H1 (cell line): ENCODE results near the gene LAYN. TPM values are rescaled to one million over a fixed set of nuclear protein-coding genes. Genes with fewer than 3 reads are reported as not detected.

Experiments used
- CTCF ChIA-PET: fragments of 300-600 bp; sonication (Branson Sonifier 250); formaldehyde crosslinking; loops from one replicate; lab custom pipeline; 2021; ENCODE audit not compliant: partially characterized antibody; lab: Charles Lee
- POLR2A ChIA-PET: fragments of 300-600 bp; sonication (Branson Sonifier 250); formaldehyde crosslinking; loops from one replicate; lab custom pipeline; 2021; ENCODE audit warnings: inconsistent platforms; ENCODE audit not compliant: partially characterized antibody; lab: Charles Lee
- DNase-seq, 2 experiments: peaks; one replicate each; pipeline versions ENCODE4 v3.0.0 to v3.0.0-alpha.2; 2010 to 2022; ENCODE audit warnings: low spot score in 2 of 2, low read depth in 1 of 2, mixed read lengths in 1 of 2
- FAIRE-seq: peaks from 2 replicates; lab custom pipeline; 2011; peaks lifted over from hg19 to GRCh38; lab: Jason Lieb, UNC
- H2AFZ ChIP-seq: 2 replicates; pipeline ENCODE4 v1.8.1; 2012; ENCODE audit warnings: low read length, inconsistent platforms
- H2AK5ac ChIP-seq: 2 replicates; pipeline ENCODE4 v1.6.1; 2013; ENCODE audit warnings: low read depth, low read length
- H2BK120ac ChIP-seq: replicated peaks from 2 replicates; pipeline ENCODE3; 2013; ENCODE audit warnings: low read depth, low read length, inconsistent platforms
- H2BK12ac ChIP-seq: 2 replicates; pipeline ENCODE4 v1.6.1; 2013; ENCODE audit warnings: low read depth, low read length
- H2BK15ac ChIP-seq: 2 replicates; pipeline ENCODE4 v1.6.1; 2013; ENCODE audit warnings: low read length
- H2BK20ac ChIP-seq: 2 replicates; pipeline ENCODE4 v1.6.1; 2013; ENCODE audit warnings: low read length
- H2BK5ac ChIP-seq: 2 replicates; pipeline ENCODE4 v1.6.1; 2013; ENCODE audit warnings: low read depth, low read length
- H3K14ac ChIP-seq: 2 replicates; pipeline ENCODE4 v1.6.1; 2013; ENCODE audit warnings: inconsistent platforms; ENCODE audit not compliant: insufficient read length
- H3K18ac ChIP-seq: 2 replicates; pipeline ENCODE4 v1.6.1; 2013; ENCODE audit warnings: low read length; ENCODE audit errors: extremely low read depth
- H3K23ac ChIP-seq: 2 replicates; pipeline ENCODE4 v1.6.1; 2013; ENCODE audit warnings: inconsistent platforms; ENCODE audit not compliant: insufficient read length
- H3K23me2 ChIP-seq: 2 replicates; pipeline ENCODE4 v1.6.1; 2013; ENCODE audit warnings: low read depth, low read length
- H3K27ac ChIP-seq: 2 replicates; pipeline ENCODE4 v1.6.1; 2011; ENCODE audit warnings: low read depth, low read length, inconsistent platforms
- H3K27me3 ChIP-seq, 4 experiments: replicated peaks in 1 of 4; 1 replicate in 1 of 4; 2 replicates in 3 of 4; pipeline versions ENCODE4 v1.6.1 to v1.8.1; 2011 to 2013; ENCODE audit warnings: low read length in 3 of 4, mild to moderate bottlenecking in 3 of 4, inconsistent platforms in 2 of 4, mixed read lengths in 2 of 4, moderate library complexity in 1 of 4; ENCODE audit not compliant: control insufficient read depth in 3 of 4, insufficient read depth in 3 of 4; ENCODE audit errors: extremely low read depth in 1 of 4
- H3K36me3 ChIP-seq, 4 experiments: 2 replicates each; pipeline versions ENCODE4 v1.6.1 to v1.8.1; 2011 to 2013; ENCODE audit warnings: mild to moderate bottlenecking in 4 of 4, low read length in 3 of 4, moderate library complexity in 2 of 4, control low read depth in 1 of 4, inconsistent platforms in 1 of 4; ENCODE audit not compliant: insufficient read depth in 4 of 4, control insufficient read depth in 2 of 4
- H3K4ac ChIP-seq: replicated peaks from 2 replicates; pipeline ENCODE3; 2013; ENCODE audit warnings: low read length, low read depth, mixed read lengths, inconsistent platforms; ENCODE audit not compliant: insufficient read length
- H3K4me1 ChIP-seq, 4 experiments: replicated peaks in 1 of 4; 1 replicate in 1 of 4; 2 replicates in 3 of 4; pipeline versions ENCODE4 v1.6.1 to v1.8.1; 2011 to 2013; ENCODE audit warnings: low read length in 3 of 4, inconsistent platforms in 2 of 4, mixed read lengths in 1 of 4; ENCODE audit not compliant: insufficient read depth in 4 of 4, control insufficient read depth in 3 of 4
- H3K4me2 ChIP-seq, 2 experiments: 2 replicates each; pipeline versions ENCODE4 v1.6.1 to v1.8.1; 2011 to 2013; ENCODE audit warnings: low read depth in 2 of 2, low read length in 2 of 2, control low read depth in 1 of 2, inconsistent platforms in 1 of 2, mild to moderate bottlenecking in 1 of 2; ENCODE audit not compliant: insufficient read depth in 1 of 2
- H3K4me3 ChIP-seq, 4 experiments: fragments of 200-600, 300-600 bp in 1 of 4; sonication (generic), shearing (Covaris generic), sonication (Bioruptor Twin) in 1 of 4; 2 replicates each; pipeline versions ENCODE4 v1.5.1 to v1.8.1; 2011 to 2016; ENCODE audit warnings: low read length in 4 of 4, low read depth in 3 of 4, control low read depth in 2 of 4, inconsistent platforms in 2 of 4, mild to moderate bottlenecking in 2 of 4, mixed read lengths in 1 of 4, moderate library complexity in 1 of 4; ENCODE audit not compliant: insufficient read depth in 2 of 4; ENCODE audit errors: extremely low read depth in 1 of 4
- H3K56ac ChIP-seq: replicated peaks from 2 replicates; pipeline ENCODE3; 2013; ENCODE audit warnings: low read depth, mild to moderate bottlenecking, mixed read lengths, low read length, inconsistent platforms; ENCODE audit not compliant: insufficient read length
- H3K79me1 ChIP-seq: 2 replicates; pipeline ENCODE4 v1.6.1; 2013; ENCODE audit warnings: low read depth, low read length, control low read depth
- H3K79me2 ChIP-seq, 2 experiments: 2 replicates each; pipeline versions ENCODE4 v1.6.1 to v1.8.1; 2012 to 2013; ENCODE audit warnings: low read length in 2 of 2, mild to moderate bottlenecking in 2 of 2, inconsistent platforms in 1 of 2; ENCODE audit not compliant: insufficient read depth in 2 of 2, control insufficient read depth in 1 of 2
- H3K9ac ChIP-seq, 4 experiments: replicated peaks in 1 of 4; 1 replicate in 1 of 4; 2 replicates in 3 of 4; pipeline versions ENCODE4 v1.6.1 to v1.8.1; 2011 to 2013; ENCODE audit warnings: low read depth in 3 of 4, low read length in 3 of 4, control low read depth in 2 of 4, mild to moderate bottlenecking in 2 of 4, moderate library complexity in 2 of 4, inconsistent platforms in 1 of 4; ENCODE audit errors: extremely low read depth in 1 of 4
- H3K9me3 ChIP-seq, 2 experiments: 2 replicates each; pipeline versions ENCODE4 v1.6.1 to v1.8.1; 2012 to 2013; ENCODE audit warnings: mild to moderate bottlenecking in 2 of 2, moderate library complexity in 2 of 2, control low read depth in 1 of 2, inconsistent platforms in 1 of 2, low read depth in 1 of 2, low read length in 1 of 2, mixed read lengths in 1 of 2; ENCODE audit not compliant: insufficient read depth in 2 of 2
- H4K20me1 ChIP-seq, 2 experiments: replicated peaks in 1 of 2; 2 replicates each; pipeline versions ENCODE3 to v1.8.1; 2011 to 2013; ENCODE audit warnings: inconsistent platforms in 2 of 2, low read length in 2 of 2, mild to moderate bottlenecking in 1 of 2; ENCODE audit not compliant: insufficient read depth in 2 of 2, control insufficient read depth in 1 of 2
- H4K5ac ChIP-seq: 2 replicates; pipeline ENCODE4 v1.6.1; 2013; ENCODE audit warnings: low read length, low read depth, mixed read lengths, inconsistent platforms; ENCODE audit not compliant: insufficient read length
- H4K8ac ChIP-seq: 2 replicates; pipeline ENCODE4 v1.8.0; 2013; ENCODE audit warnings: mild to moderate bottlenecking, moderate library complexity, low read length, inconsistent platforms; ENCODE audit not compliant: insufficient read depth; ENCODE audit errors: extremely low read depth
- H4K91ac ChIP-seq: replicated peaks from 2 replicates; pipeline ENCODE3; 2013; ENCODE audit warnings: low read length, mixed read lengths, inconsistent platforms; ENCODE audit not compliant: insufficient read length
- CHD7 ChIP-seq: fragments of 300-600 bp; sonication (generic); IDR thresholded peaks from 2 replicates; pipeline ENCODE4 v1.7.1; 2012; ENCODE audit warnings: low read length, moderate library complexity, mild to moderate bottlenecking, inconsistent platforms; ENCODE audit not compliant: insufficient replicate concordance
- polyA plus RNA-seq, 7 experiments: library from polyadenylated mRNA; depleted of rRNA in 3 of 7; stranded (reverse) in 5 of 7; unstranded in 2 of 7; fragments of >200 nt in 5 of 7; fragments of 200-250 nt in 2 of 7; gene quantifications; 1 replicate in 5 of 7; 2 replicates in 1 of 7; 4 replicates in 1 of 7; pipeline versions ENCODE4 v1.2.1 to v1.2.3, GENCODE V29; 2011 to 2013; ENCODE audit warnings: missing spikeins in 2 of 7, mixed read lengths in 2 of 7
- total RNA-seq: library from RNA; stranded (reverse); fragmentation: NEBNext Ultra II Directional; extraction: Animal tissue kit (Norgen Biotek cat#: 25700); gene quantifications from 2 replicates; pipeline ENCODE4 v1.2.1, GENCODE V29; 2021

Gene LAYN
- total and polyA plus RNA-seq, 2 of the 8 experiments (the other 6 are each of a cell fraction or from before 2014, with no cell fraction given), result 4.2 to 9.3 TPM

- peaks cover 2% of the 10 kb centered on the region; the same call in 1 of the 2 replicates for H3K23me2 ChIP-seq
- H3K4ac ChIP-seq, result no peak overlapping the region
- no peak overlapping the region for H2AFZ ChIP-seq
- POLR2A ChIA-PET, result no interaction called here
- H3K23ac ChIP-seq, result no peak overlapping the region
- no peak overlapping the region for H3K18ac ChIP-seq
- H3K56ac ChIP-seq, result no peak overlapping the region
- H2AK5ac ChIP-seq, result no peak overlapping the region
- CTCF ChIA-PET, result interaction anchor here (1.1 to 1.3 kb wide), 3 partner anchors 183 to 241 kb away, joined by 3 to 5 read pairs (median 3); no protein-coding TSS in a partner anchor
- H4K20me1 ChIP-seq, result no peaks in the 10 kb centered on the region
- H3K4me1 ChIP-seq, result no peaks in the 10 kb centered on the region
- H2BK12ac ChIP-seq, result no peak overlapping the region
- H4K8ac ChIP-seq, result no peak overlapping the region
- H3K4me2 ChIP-seq, result no peak overlapping the region
- no peak overlapping the region for H4K5ac ChIP-seq
- H2BK15ac ChIP-seq, result no peak overlapping the region
- H3K9ac ChIP-seq, result no peak overlapping the region
- FAIRE-seq (no peak), DNase-seq (no peak)
- H2BK120ac ChIP-seq, result no peak overlapping the region
- H3K36me3 ChIP-seq, result no peaks in the 10 kb centered on the region
- H3K4me3 ChIP-seq, result no peak overlapping the region
- H3K27me3 ChIP-seq, result no peaks in the 10 kb centered on the region
- no peak overlapping the region for H3K27ac ChIP-seq
- no peak overlapping the region for H2BK5ac ChIP-seq
- no peaks in the 10 kb centered on the region for H3K79me1 ChIP-seq
- H3K9me3 ChIP-seq, result 0 out of 4 replicates have a peak, but pooled peaks cover 0 to 4% of the 10 kb centered on the region in 2 experiments
- no peak overlapping the region for H4K91ac ChIP-seq
- no peak overlapping the region for H2BK20ac ChIP-seq
- H3K79me2 ChIP-seq, result no peaks in the 10 kb centered on the region
- no peak overlapping the region for H3K14ac ChIP-seq
- TF ChIP-seq CHD7, result no peak
Observed at GRCh38 chr11:111592491-111592890, 52.0 kb downstream of the LAYN start.
